GM12878 (cell line): Measurements from ENCODE around the gene TREML2. TPM values are rescaled to one million over a fixed set of nuclear protein-coding genes. Genes with fewer than 3 reads are reported as not detected.
A peak's percentile ranks its signal among the peaks of the same experiment; 100 is the strongest.

Experiments
- ATAC-seq: fragments of 200-7000 bp; cut with Tn5 transposase; 3 replicates; pipeline ENCODE4 v1.9.1; 2020; ENCODE audit warnings: mild to moderate bottlenecking, moderate library complexity
- BruUV-seq: library from RNA; stranded (reverse); fragments of 400-500 nt; replicated peaks from 2 replicates; lab custom pipeline; 2021; lab: Mats Ljungman, UMichigan
- CTCF ChIA-PET: fragments of 300-600 bp; sonication (Branson Sonifier 250); formaldehyde crosslinking; extraction: SDS; loops from one replicate; lab custom pipeline; 2021; ENCODE audit warnings: inconsistent platforms; lab: Yijun Ruan, JAX
- POLR2A ChIA-PET: fragments of 350-600 bp; formaldehyde crosslinking; extraction: SDS; loops from one replicate; lab custom pipeline; 2021; ENCODE audit warnings: inconsistent platforms; lab: Charles Lee
- RAD21 ChIA-PET: fragments of 300-600 bp; sonication (Branson Sonifier 250); formaldehyde crosslinking; loops from one replicate; lab custom pipeline; 2023; ENCODE audit warnings: antibody characterized with exemption; ENCODE audit not compliant: unreplicated experiment; lab: Charles Lee
- SMC1A ChIA-PET: fragments of 300-600 bp; sonication (Branson Sonifier 250); formaldehyde crosslinking; loops from one replicate; lab custom pipeline; 2023; ENCODE audit not compliant: unreplicated experiment, uncharacterized antibody; lab: Charles Lee
- DNase-seq: peaks from one replicate; pipeline ENCODE4 v3.0.0-alpha.2; 2011; ENCODE audit warnings: low read depth, low spot score
- FAIRE-seq: peaks from 3 replicates; lab custom pipeline; 2011; peaks lifted over from hg19 to GRCh38; lab: Jason Lieb, UNC
- H2AFZ ChIP-seq: 2 replicates; pipeline ENCODE4 v1.6.0; 2011; ENCODE audit warnings: low read depth, low read length, control low read depth; ENCODE audit not compliant: control insufficient read depth
- H3K27ac ChIP-seq: 2 replicates; pipeline ENCODE4 v1.5.1; 2011; ENCODE audit warnings: control low read depth; ENCODE audit not compliant: control insufficient read depth, insufficient read depth
- H3K27me3 ChIP-seq, 2 experiments: replicated peaks in 1 of 2; 2 replicates each; pipeline versions ENCODE4 v1.6.0 to v1.6.1; 2011; ENCODE audit warnings: low read length in 1 of 2; ENCODE audit not compliant: control insufficient read depth in 2 of 2, insufficient read depth in 2 of 2
- H3K36me3 ChIP-seq, 2 experiments: 2 replicates each; pipeline ENCODE4 v1.5.1; 2011; ENCODE audit warnings: low read length in 1 of 2; ENCODE audit not compliant: control insufficient read depth in 2 of 2, insufficient read depth in 2 of 2
- H3K4me1 ChIP-seq: 2 replicates; pipeline ENCODE4 v1.6.1; 2011; ENCODE audit warnings: mild to moderate bottlenecking, low read length, moderate library complexity, mixed read lengths; ENCODE audit not compliant: control insufficient read depth, insufficient read depth
- H3K4me2 ChIP-seq: 2 replicates; pipeline ENCODE4 v1.6.0; 2011; ENCODE audit warnings: control low read depth; ENCODE audit not compliant: control insufficient read depth, insufficient read depth
- H3K4me3 ChIP-seq: fragments of 200-600 bp; sonication (generic); 2 replicates; pipeline ENCODE4 v1.5.1; 2016
- H3K79me2 ChIP-seq: 2 replicates; pipeline ENCODE4 v1.6.0; 2011; ENCODE audit warnings: low read length; ENCODE audit not compliant: control insufficient read depth, insufficient read depth
- H3K9ac ChIP-seq: 2 replicates; pipeline ENCODE4 v1.8.0; 2011; ENCODE audit warnings: low read length, control low read depth, mixed read lengths; ENCODE audit not compliant: control insufficient read depth, insufficient read depth
- H3K9me3 ChIP-seq: replicated peaks from 3 replicates; pipeline ENCODE4 v1.5.1; 2011; ENCODE audit warnings: mild to moderate bottlenecking, low read length; ENCODE audit not compliant: control insufficient read depth, insufficient read depth
- H4K20me1 ChIP-seq: 2 replicates; pipeline ENCODE4 v1.6.0; 2011; ENCODE audit not compliant: control insufficient read depth, insufficient read depth
- CTCF ChIP-seq, 3 experiments: IDR thresholded peaks in 2 of 3; conservative IDR thresholded peaks in 1 of 3; 2 replicates each; pipeline ENCODE4 v1.5.1; 2011; ENCODE audit warnings: low read depth in 3 of 3, low read length in 3 of 3, mild to moderate bottlenecking in 3 of 3, control low read depth in 2 of 3, moderate library complexity in 2 of 3, inconsistent platforms in 1 of 3, mixed read lengths in 1 of 3; ENCODE audit not compliant: control insufficient read depth in 2 of 3, insufficient read depth in 1 of 3; ENCODE audit errors: extremely low read depth in 1 of 3
- FOXK2 ChIP-seq: fragments of 450-650 bp; IDR thresholded peaks from 2 replicates; pipeline ENCODE4 v1.6.1; 2017; ENCODE audit warnings: mild to moderate bottlenecking, moderate library complexity
- NR2C1 ChIP-seq: fragments of 450-650 bp; IDR thresholded peaks from 2 replicates; pipeline ENCODE4 v1.6.1; 2017; ENCODE audit warnings: antibody characterized with exemption, mild to moderate bottlenecking, moderate library complexity
- RB1 ChIP-seq: fragments of 450-650 bp; formaldehyde crosslinking; IDR thresholded peaks from 2 replicates; pipeline ENCODE4 v1.6.1; 2017; ENCODE audit warnings: mild to moderate bottlenecking, borderline replicate concordance
- SMAD1 ChIP-seq: fragments of 450-650 bp; IDR thresholded peaks from 2 replicates; pipeline ENCODE4 v1.6.1; 2018; ENCODE audit warnings: mild to moderate bottlenecking, low read depth; ENCODE audit not compliant: partially characterized antibody
- SP1 ChIP-seq: IDR thresholded peaks from one replicate; pipeline ENCODE4 v1.6.1; 2011; ENCODE audit warnings: low read depth, low read length
- WGBS: methylation state at CpG from one replicate; pipeline ENCODE4 v1.1.6; 2016; ENCODE audit warnings: low lambda C conversion rate; ENCODE audit not compliant: insufficient replicate concordance, insufficient coverage; ENCODE audit errors: missing lambda C conversion rate; 5-methylcytosine and 5-hydroxymethylcytosine counted together
- in situ Hi-C: fragments of 300-500 bp; cut with MboI; formaldehyde crosslinking; loops from 9 replicates; pipeline ENCODE4 v1.14.3; 2018; ENCODE audit warnings: mixed read lengths
- intact Hi-C: fragments of 100-400 bp; cut with micrococcal nuclease; formaldehyde crosslinking; loops from one replicate; pipeline ENCODE4 v1.14.2; 2022; ENCODE audit not compliant: unreplicated experiment
- polyA plus RNA-seq, 11 experiments: library from polyadenylated mRNA; depleted of rRNA in 4 of 11; unstranded in 6 of 11; stranded (reverse) in 5 of 11; fragments of >200 nt; fragmentation: Nextera tagmentation in 4 of 11; fragmentation: Illumina TruSeq in 1 of 11; extraction: Ambion mirVana in 4 of 11; extraction: Trizol in 1 of 11; gene quantifications; 1 replicate in 1 of 11; 2 replicates in 10 of 11; pipeline versions ENCODE4 v1.2.1 to v1.2.3, GENCODE V29; 2011 to 2016; ENCODE audit warnings: inconsistent platforms in 2 of 11, missing spikeins in 2 of 11, low read depth in 1 of 11
- small RNA-seq: library from RNA; depleted of rRNA; stranded (forward); fragments of <200 nt; gene quantifications from one replicate; pipeline ENCODE3, GENCODE V24; 2014
- total RNA-seq, 4 experiments: library from RNA; depleted of rRNA in 3 of 4; stranded (reverse); fragments of >200 nt in 3 of 4; fragmentation: Illumina TruSeq in 1 of 4; extraction: Trizol in 1 of 4; gene quantifications; 2 replicates each; pipeline versions ENCODE4 v1.2.1 to v1.2.3, GENCODE V29; 2013 to 2021
- TF ChIP-seq, protein P1 (sequence below): IDR thresholded peaks from 2 replicates; pipeline ENCODE4 v1.6.1; 2012; ENCODE audit warnings: low read depth, low read length, improper control_type of control experiment

TREML2 gene
- total and polyA plus RNA-seq, 10 of the 15 experiments (the other 5 are each of a cell fraction or from before 2014, with no cell fraction given): 0.49 to 9.1 (median 7.3) TPM

- TF ChIP-seq SP1: no peak
These were observed 50.3 kb downstream of the TREML2 start (continued) for GRCh38 chr6:41150671-41151070.

DNA sequence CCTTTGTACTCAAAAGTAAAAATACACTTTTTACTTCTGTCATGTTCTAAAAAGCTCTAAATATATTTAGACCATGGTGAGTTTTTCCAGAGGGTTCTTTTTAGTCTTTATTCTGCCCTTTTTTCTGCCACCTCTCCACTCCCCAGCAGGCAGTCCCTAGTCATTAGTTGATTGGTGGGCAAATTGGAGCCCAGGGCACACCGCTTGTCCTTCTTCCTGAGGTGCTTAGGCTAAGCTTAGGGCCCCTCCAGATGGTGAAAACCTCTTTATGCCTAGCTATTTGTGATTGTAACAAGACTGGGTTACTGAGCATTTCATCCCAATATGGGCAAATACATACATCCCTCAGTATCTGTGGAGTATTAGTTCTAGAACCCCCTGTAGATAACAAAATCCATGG lies 53.0 kb downstream of the TREML2 start:
- Histone ChIP-seq H3K9me3 (no peaks in the 10 kb centered on the region), H3K27me3 (no peaks in the 10 kb centered on the region; a peak in 1 of 4 replicates), H3K9ac (no peak overlapping the region), H3K27ac (no peak overlapping the region), H3K4me3 (no peak overlapping the region), H3K4me2 (no peak overlapping the region), H3K4me1 (no peaks in the 10 kb centered on the region), H2AFZ (no peak overlapping the region), H4K20me1 (no peaks in the 10 kb centered on the region), H3K36me3 (no peaks in the 10 kb centered on the region), H3K79me2 (no peaks in the 10 kb centered on the region)
- FAIRE-seq (no peak), ATAC-seq (no peak), DNase-seq (no peak)
- TF ChIP-seq NR2C1 (no peak), CTCF (IDR thresholded peaks at IDR 0.05 in 2 of 3, conservative IDR thresholded peaks at IDR 0.05 in 1 of 3; ENCODE audit: control insufficient read depth in 2 of 3, extremely low read depth in 1 of 3, insufficient read depth in 1 of 3, low read depth in 3 of 3, low read length in 3 of 3) (no peak), FOXK2 (no peak), RB1 (no peak), SMAD1 (no peak)
- TF ChIP-seq, protein P1, sequence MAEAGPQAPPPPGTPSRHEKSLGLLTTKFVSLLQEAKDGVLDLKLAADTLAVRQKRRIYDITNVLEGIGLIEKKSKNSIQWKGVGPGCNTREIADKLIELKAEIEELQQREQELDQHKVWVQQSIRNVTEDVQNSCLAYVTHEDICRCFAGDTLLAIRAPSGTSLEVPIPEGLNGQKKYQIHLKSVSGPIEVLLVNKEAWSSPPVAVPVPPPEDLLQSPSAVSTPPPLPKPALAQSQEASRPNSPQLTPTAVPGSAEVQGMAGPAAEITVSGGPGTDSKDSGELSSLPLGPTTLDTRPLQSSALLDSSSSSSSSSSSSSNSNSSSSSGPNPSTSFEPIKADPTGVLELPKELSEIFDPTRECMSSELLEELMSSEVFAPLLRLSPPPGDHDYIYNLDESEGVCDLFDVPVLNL: no peak
- intact Hi-C loops (no loop called here), in situ Hi-C loops (no loop called here)
- RAD21 ChIA-PET: no interaction called here
- no TSS peak for BruUV-seq
- SMC1A ChIA-PET: interaction anchor here (1.2 kb wide), 1 partner anchor 34 kb away, joined by 4 read pairs; no protein-coding TSS in a partner anchor
- POLR2A ChIA-PET: no interaction called here
- CTCF ChIA-PET: no interaction called here
- 90% methylated on average over 1 of the region's 1 CpG for WGBS

Small RNAs within 50 kb of the gene (small RNA-seq; reads per million reads assigned to genes)
- gene AL391903.2 (not detected), gene RNA5SP207 (0.74 reads per million, percentile 21 among the genes with 10 or more reads in this experiment)

Other genes starting within 250 kb of the TREML2 start
Only the 7 nearest of the 10 such genes appear.
- 19.0 and 23.3 TPM in 2 replicates for gene OARD1, start 128.8 kb downstream of the TREML2 start, total RNA-seq (2014; rRNA removed)
- gene OARD1, start 128.8 kb downstream of the TREML2 start, total RNA-seq (2014; rRNA removed; fragmentation: Illumina TruSeq; extraction: Trizol): 35.2 and 36.1 TPM in 2 replicates
- 23.7 and 29.9 TPM in 2 replicates for gene OARD1, start 128.8 kb downstream of the TREML2 start, total RNA-seq (2021)
- 43.4 and 64.9 TPM in 2 replicates for gene OARD1, start 128.8 kb downstream of the TREML2 start, polyA plus RNA-seq (2011; rRNA removed)
- gene OARD1, start 128.8 kb downstream of the TREML2 start, polyA plus RNA-seq (2014; fragmentation: Illumina TruSeq; extraction: Trizol): 43.8 and 51.6 TPM in 2 replicates
- 10 to 100 TPM; 43.9 to 49.1 TPM for gene OARD1, start 128.8 kb downstream of the TREML2 start, polyA plus RNA-seq (2014; fragmentation: Nextera tagmentation; extraction: Ambion mirVana)
- 29.5 and 35.5 TPM in 2 replicates for gene OARD1, start 128.8 kb downstream of the TREML2 start, polyA plus RNA-seq (2014; rRNA removed)
- gene OARD1, start 128.8 kb downstream of the TREML2 start, polyA plus RNA-seq (2016; fragmentation: Nextera tagmentation; extraction: Ambion mirVana): 10 to 100 TPM; 56.9 to 63.5 TPM
- gene NFYA, start 128.2 kb downstream of the TREML2 start, total RNA-seq (2014; rRNA removed): 20.4 and 23.6 TPM in 2 replicates
- gene NFYA, start 128.2 kb downstream of the TREML2 start, total RNA-seq (2014; rRNA removed; fragmentation: Illumina TruSeq; extraction: Trizol): 18.5 and 20.1 TPM in 2 replicates
- gene NFYA, start 128.2 kb downstream of the TREML2 start, total RNA-seq (2021): 25.6 and 27.4 TPM in 2 replicates
- 14.6 and 19.4 TPM in 2 replicates for gene NFYA, start 128.2 kb downstream of the TREML2 start, polyA plus RNA-seq (2011; rRNA removed)
- gene NFYA, start 128.2 kb downstream of the TREML2 start, polyA plus RNA-seq (2014; fragmentation: Illumina TruSeq; extraction: Trizol): 35.3 and 36.5 TPM in 2 replicates
- 1 to 10 TPM; 6.4 to 7.3 TPM for gene NFYA, start 128.2 kb downstream of the TREML2 start, polyA plus RNA-seq (2014; fragmentation: Nextera tagmentation; extraction: Ambion mirVana)
- gene NFYA, start 128.2 kb downstream of the TREML2 start, polyA plus RNA-seq (2014; rRNA removed): 25.7 and 30.0 TPM in 2 replicates
- gene NFYA, start 128.2 kb downstream of the TREML2 start, polyA plus RNA-seq (2016; fragmentation: Nextera tagmentation; extraction: Ambion mirVana): 10 to 100 TPM; 17.4 to 18.9 TPM
- not detected in 2 replicates for gene TREML1, start 46.8 kb downstream of the TREML2 start, total RNA-seq (2014; rRNA removed)
- gene TREML1, start 46.8 kb downstream of the TREML2 start, total RNA-seq (2014; rRNA removed; fragmentation: Illumina TruSeq; extraction: Trizol): not detected in 2 replicates
- gene TREML1, start 46.8 kb downstream of the TREML2 start, total RNA-seq (2021): not detected in 2 replicates
- gene TREML1, start 46.8 kb downstream of the TREML2 start, polyA plus RNA-seq (2011; rRNA removed): not detected in 2 replicates
- gene TREML1, start 46.8 kb downstream of the TREML2 start, polyA plus RNA-seq (2014; fragmentation: Illumina TruSeq; extraction: Trizol): not detected in 2 replicates
- not detected for gene TREML1, start 46.8 kb downstream of the TREML2 start, polyA plus RNA-seq (2014; fragmentation: Nextera tagmentation; extraction: Ambion mirVana)
- gene TREML1, start 46.8 kb downstream of the TREML2 start, polyA plus RNA-seq (2014; rRNA removed): not detected in 2 replicates
- gene TREML1, start 46.8 kb downstream of the TREML2 start, polyA plus RNA-seq (2016; fragmentation: Nextera tagmentation; extraction: Ambion mirVana): under 1 TPM in 1 of 2 experiments, not detected in 1; 0.21 TPM
- not detected in 2 replicates for gene TREM2, start 38.0 kb downstream of the TREML2 start, total RNA-seq (2014; rRNA removed)
- not detected in 2 replicates for gene TREM2, start 38.0 kb downstream of the TREML2 start, total RNA-seq (2014; rRNA removed; fragmentation: Illumina TruSeq; extraction: Trizol)
- not detected in 2 replicates for gene TREM2, start 38.0 kb downstream of the TREML2 start, total RNA-seq (2021)
- not detected in 2 replicates for gene TREM2, start 38.0 kb downstream of the TREML2 start, polyA plus RNA-seq (2011; rRNA removed)
- gene TREM2, start 38.0 kb downstream of the TREML2 start, polyA plus RNA-seq (2014; fragmentation: Illumina TruSeq; extraction: Trizol): not detected in 2 replicates
- not detected for gene TREM2, start 38.0 kb downstream of the TREML2 start, polyA plus RNA-seq (2014; fragmentation: Nextera tagmentation; extraction: Ambion mirVana)
- gene TREM2, start 38.0 kb downstream of the TREML2 start, polyA plus RNA-seq (2014; rRNA removed): not detected in 2 replicates
- gene TREM2, start 38.0 kb downstream of the TREML2 start, polyA plus RNA-seq (2016; fragmentation: Nextera tagmentation; extraction: Ambion mirVana): not detected
- not detected in 2 replicates for gene TREML4, start 27.2 kb upstream of the TREML2 start, total RNA-seq (2014; rRNA removed)
- not detected in 2 replicates for gene TREML4, start 27.2 kb upstream of the TREML2 start, total RNA-seq (2014; rRNA removed; fragmentation: Illumina TruSeq; extraction: Trizol)
- not detected in 2 replicates for gene TREML4, start 27.2 kb upstream of the TREML2 start, total RNA-seq (2021)
- 0.03 TPM in 1 of 2 replicates, not detected in the other for gene TREML4, start 27.2 kb upstream of the TREML2 start, polyA plus RNA-seq (2011; rRNA removed)
- not detected in 2 replicates for gene TREML4, start 27.2 kb upstream of the TREML2 start, polyA plus RNA-seq (2014; fragmentation: Illumina TruSeq; extraction: Trizol)
- gene TREML4, start 27.2 kb upstream of the TREML2 start, polyA plus RNA-seq (2014; fragmentation: Nextera tagmentation; extraction: Ambion mirVana): not detected
- not detected in 2 replicates for gene TREML4, start 27.2 kb upstream of the TREML2 start, polyA plus RNA-seq (2014; rRNA removed)
- not detected for gene TREML4, start 27.2 kb upstream of the TREML2 start, polyA plus RNA-seq (2016; fragmentation: Nextera tagmentation; extraction: Ambion mirVana)
- not detected in 2 replicates for gene TREM1, start 85.5 kb upstream of the TREML2 start, total RNA-seq (2014; rRNA removed)
- gene TREM1, start 85.5 kb upstream of the TREML2 start, total RNA-seq (2014; rRNA removed; fragmentation: Illumina TruSeq; extraction: Trizol): 0.09 and 0.23 TPM in 2 replicates
- 0.44 and 0.77 TPM in 2 replicates for gene TREM1, start 85.5 kb upstream of the TREML2 start, total RNA-seq (2021)
- 1.6 and 2.6 TPM in 2 replicates for gene TREM1, start 85.5 kb upstream of the TREML2 start, polyA plus RNA-seq (2011; rRNA removed)
- gene TREM1, start 85.5 kb upstream of the TREML2 start, polyA plus RNA-seq (2014; fragmentation: Illumina TruSeq; extraction: Trizol): 0.35 TPM in 1 of 2 replicates, not detected in the other
- gene TREM1, start 85.5 kb upstream of the TREML2 start, polyA plus RNA-seq (2014; fragmentation: Nextera tagmentation; extraction: Ambion mirVana): under 1 TPM; 0.11 to 0.69 TPM
- gene TREM1, start 85.5 kb upstream of the TREML2 start, polyA plus RNA-seq (2014; rRNA removed): 0.19 and 0.20 TPM in 2 replicates
- gene TREM1, start 85.5 kb upstream of the TREML2 start, polyA plus RNA-seq (2016; fragmentation: Nextera tagmentation; extraction: Ambion mirVana): under 1 TPM in 1 of 2 experiments, not detected in 1; 0.12 TPM
- not detected in 2 replicates for gene NCR2, start 134.5 kb upstream of the TREML2 start, total RNA-seq (2014; rRNA removed)
- not detected in 2 replicates for gene NCR2, start 134.5 kb upstream of the TREML2 start, total RNA-seq (2014; rRNA removed; fragmentation: Illumina TruSeq; extraction: Trizol)
- not detected in 2 replicates for gene NCR2, start 134.5 kb upstream of the TREML2 start, total RNA-seq (2021)
- gene NCR2, start 134.5 kb upstream of the TREML2 start, polyA plus RNA-seq (2011; rRNA removed): 0.22 and 0.53 TPM in 2 replicates
- not detected in 2 replicates for gene NCR2, start 134.5 kb upstream of the TREML2 start, polyA plus RNA-seq (2014; fragmentation: Illumina TruSeq; extraction: Trizol)
- gene NCR2, start 134.5 kb upstream of the TREML2 start, polyA plus RNA-seq (2014; fragmentation: Nextera tagmentation; extraction: Ambion mirVana): not detected
- gene NCR2, start 134.5 kb upstream of the TREML2 start, polyA plus RNA-seq (2014; rRNA removed): 0.09 TPM in 1 of 2 replicates, not detected in the other
- gene NCR2, start 134.5 kb upstream of the TREML2 start, polyA plus RNA-seq (2016; fragmentation: Nextera tagmentation; extraction: Ambion mirVana): under 1 TPM in 1 of 2 experiments, not detected in 1; 0.21 TPM